GM23248 (cell line): Measurements from ENCODE around the gene VIL1. TPM values are rescaled to one million over a fixed set of nuclear protein-coding genes. Genes with fewer than 3 reads are reported as not detected.

Source experiments
- DNase-seq: peaks from one replicate; pipeline ENCODE4 v3.0.0-alpha.2; 2015
- H2AFZ ChIP-seq: fragments of 200-600 bp; sonication (generic); 2 replicates; pipeline ENCODE4 v1.6.1; 2016; ENCODE audit warnings: antibody characterized with exemption
- H3F3A ChIP-seq: fragments of 200-600 bp; sonication (generic); 2 replicates; pipeline ENCODE4 v1.6.1; 2016; ENCODE audit warnings: mild to moderate bottlenecking, antibody characterized with exemption, mixed run types; ENCODE audit not compliant: insufficient read depth
- H3K27ac ChIP-seq: fragments of 200-600 bp; sonication (generic); 2 replicates; pipeline ENCODE4 v1.5.1; 2016; ENCODE audit warnings: mild to moderate bottlenecking
- H3K27me3 ChIP-seq: fragments of 200-600 bp; sonication (generic); replicated peaks from 2 replicates; pipeline ENCODE4 v1.6.1; 2016; ENCODE audit warnings: mild to moderate bottlenecking; ENCODE audit not compliant: insufficient read depth
- H3K36me3 ChIP-seq: fragments of 200-600 bp; sonication (generic); 2 replicates; pipeline ENCODE4 v1.6.1; 2016; ENCODE audit warnings: low read depth, mild to moderate bottlenecking
- H3K4me1 ChIP-seq: fragments of 200-600 bp; sonication (generic); 2 replicates; pipeline ENCODE4 v1.6.1; 2016; ENCODE audit warnings: mild to moderate bottlenecking; ENCODE audit not compliant: insufficient read depth
- H3K4me2 ChIP-seq: fragments of 200-600 bp; sonication (generic); one replicate; pipeline ENCODE4 v1.6.1; 2016; ENCODE audit warnings: mild to moderate bottlenecking; ENCODE audit not compliant: unreplicated experiment
- H3K4me3 ChIP-seq: fragments of 200-600 bp; sonication (generic); 2 replicates; pipeline ENCODE4 v1.5.1; 2016; ENCODE audit warnings: mild to moderate bottlenecking
- H3K79me2 ChIP-seq: fragments of 200-600 bp; sonication (generic); 2 replicates; pipeline ENCODE4 v1.6.1; 2016; ENCODE audit warnings: mild to moderate bottlenecking; ENCODE audit not compliant: insufficient read depth
- H3K9ac ChIP-seq: fragments of 200-600 bp; sonication (generic); 2 replicates; pipeline ENCODE4 v1.6.1; 2016; ENCODE audit warnings: mild to moderate bottlenecking
- H3K9me2 ChIP-seq: fragments of 200-600 bp; sonication (generic); 2 replicates; pipeline ENCODE4 v1.6.1; 2016; ENCODE audit warnings: mixed run types, mild to moderate bottlenecking, moderate library complexity; ENCODE audit not compliant: insufficient read depth
- H3K9me3 ChIP-seq: fragments of 200-600 bp; sonication (generic); one replicate; pipeline ENCODE4 v1.6.1; 2017; ENCODE audit warnings: low read depth
- H4K20me1 ChIP-seq: fragments of 200-600 bp; sonication (generic); 2 replicates; pipeline ENCODE4 v1.6.0; 2016; ENCODE audit not compliant: insufficient read depth
- EZH2 ChIP-seq: fragments of 200-600 bp; sonication (generic); IDR thresholded peaks from 2 replicates; pipeline ENCODE4 v1.6.1; 2018; ENCODE audit warnings: antibody characterized with exemption, mild to moderate bottlenecking; ENCODE audit not compliant: insufficient read depth, poor library complexity, severe bottlenecking
- EZH2phosphoT487 ChIP-seq: fragments of 200-600 bp; sonication (generic); IDR thresholded peaks from 2 replicates; pipeline ENCODE4 v1.6.1; 2018; ENCODE audit warnings: antibody characterized with exemption, moderate library complexity, mild to moderate bottlenecking, low read depth; ENCODE audit not compliant: insufficient read depth
- WGBS, 2 experiments: methylation state at CpG; one replicate each; pipeline ENCODE4 v1.1.6; 2015 to 2017; ENCODE audit warnings: low lambda C conversion rate in 2 of 2, low coverage in 1 of 2; ENCODE audit errors: missing lambda C conversion rate in 2 of 2; 5-methylcytosine and 5-hydroxymethylcytosine counted together
- in situ Hi-C: fragments of 300-500 bp; cut with MboI; formaldehyde crosslinking; loops from 2 replicates; pipeline ENCODE4 v1.15.0; 2020
- polyA plus RNA-seq: library from polyadenylated mRNA; unstranded; fragments of >200 nt; fragmentation: Nextera tagmentation; extraction: Ambion mirVana; gene quantifications from 2 replicates; pipeline ENCODE4 v1.2.1, GENCODE V29; 2016
- total RNA-seq: library from RNA; depleted of rRNA; stranded (reverse); fragments of >200 nt; shearing (Covaris generic); gene quantifications from 2 replicates; pipeline ENCODE4 v1.2.3, GENCODE V29; 2014

VIL1 gene
- total and polyA plus RNA-seq, 2 experiments from 2014 or later, result not detected

- in situ Hi-C loops, result no loop called here
- Histone ChIP-seq H3K9me2 (no peaks in the 10 kb centered on the region), H3K9ac (peak overlapping the region; percentile 74), H3K9me3 (no peaks in the 10 kb centered on the region), H3K4me3 (peak overlapping the region; percentile 67), H2AFZ (peak overlapping the region; percentile 36; the same call in 1 of the 2 replicates), H3K79me2 (peaks cover 27% of the 10 kb centered on the region), H4K20me1 (no peaks in the 10 kb centered on the region), H3K27ac (peak overlapping the region; percentile 76), H3K36me3 (0 out of 2 replicates have a peak, but pooled peaks cover 3% of the 10 kb centered on the region), H3K4me1 (peaks cover 20% of the 10 kb centered on the region), H3K4me2 (peak overlapping the region; percentile 72), H3F3A (peaks cover 16% of the 10 kb centered on the region), H3K27me3 (no peaks in the 10 kb centered on the region)
- peak; percentile 99 for DNase-seq
- 1 to 3% methylated on average over 26 to 37 of the region's 56 CpGs for WGBS, 2 experiments
- TF ChIP-seq EZH2phosphoT487, result no peak
- TF ChIP-seq EZH2, result no peak
Observed at GRCh38 chr2:218406209-218406948, 12.5 kb upstream of the VIL1 start.

DNA sequence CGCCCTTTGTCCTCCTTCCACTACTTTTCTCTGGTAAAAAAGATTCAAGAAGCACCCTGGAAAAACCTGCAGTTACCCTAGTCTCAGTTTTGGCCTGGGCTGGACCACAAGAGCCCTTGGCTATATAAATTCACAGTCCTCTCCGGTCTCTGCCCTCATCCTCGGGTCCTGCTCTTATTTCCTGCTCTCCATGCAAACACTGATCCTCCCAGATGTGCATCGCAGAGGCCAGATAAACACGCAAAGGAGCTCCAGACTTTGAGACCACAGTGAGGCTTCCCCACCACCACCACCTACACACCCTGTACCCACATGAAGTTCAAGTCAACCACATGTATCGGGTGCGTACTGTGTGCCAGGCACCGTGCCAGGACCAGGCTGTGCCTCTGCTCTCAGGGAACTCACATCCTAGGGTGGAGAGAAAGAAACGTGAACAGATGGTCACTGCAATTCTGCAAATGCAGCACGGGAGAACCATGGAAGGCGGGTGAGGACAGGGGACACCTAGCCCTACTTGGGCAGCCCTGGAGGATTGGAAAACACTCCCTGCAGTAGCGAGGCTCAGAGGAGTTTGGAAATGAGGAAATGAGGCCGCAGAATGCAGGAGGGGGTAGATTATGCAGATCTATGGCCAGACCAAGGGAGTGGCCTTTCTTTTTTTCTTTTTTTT, 11.8 kb upstream of the VIL1 start:
- no peak for TF ChIP-seq EZH2
- TF ChIP-seq EZH2phosphoT487, result no peak
- WGBS, 2 experiments, result 4 to 5% methylated on average over 13 of the region's 13 CpGs
- in situ Hi-C loops, result no loop called here
- Histone ChIP-seq H2AFZ (peak overlapping the region; percentile 36), H4K20me1 (no peaks in the 10 kb centered on the region), H3F3A (peaks cover 16% of the 10 kb centered on the region), H3K4me2 (peak overlapping the region; percentile 72), H3K9ac (peak overlapping the region; percentile 74), H3K79me2 (peaks cover 19% of the 10 kb centered on the region), H3K9me2 (no peaks in the 10 kb centered on the region), H3K27me3 (no peaks in the 10 kb centered on the region), H3K4me3 (peak overlapping the region; percentile 67), H3K36me3 (0 out of 2 replicates have a peak, but pooled peaks cover 3% of the 10 kb centered on the region), H3K9me3 (no peaks in the 10 kb centered on the region), H3K4me1 (peaks cover 20% of the 10 kb centered on the region), H3K27ac (peak overlapping the region; percentile 76)
- DNase-seq, result peak; percentile 67

DNA sequence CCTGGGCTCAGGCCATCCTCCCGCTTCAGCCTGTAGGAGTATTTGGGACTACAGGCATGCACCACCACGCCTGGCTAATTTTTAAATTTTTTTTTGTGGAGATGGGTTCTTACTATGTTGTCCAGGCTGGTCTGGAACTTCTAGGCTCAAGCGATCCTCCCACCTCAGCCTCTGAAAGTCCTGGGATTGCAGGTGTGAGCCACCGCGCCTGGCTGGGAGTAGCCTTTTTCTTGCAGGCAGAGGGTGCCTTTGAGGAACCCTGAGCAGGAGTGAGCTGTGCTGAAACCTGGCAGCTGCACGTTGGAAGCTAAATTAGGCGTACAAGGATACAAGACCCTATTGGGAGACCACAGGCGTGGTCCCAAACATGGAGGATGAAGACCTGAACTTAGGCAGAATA, 11.2 kb upstream of the VIL1 start:
- TF ChIP-seq EZH2 (no peak), EZH2phosphoT487 (no peak)
- no peak overlapping the region for H2AFZ ChIP-seq
- H3K4me3 ChIP-seq, result no peak overlapping the region
- H3K9me2 ChIP-seq, result no peaks in the 10 kb centered on the region
- no peak overlapping the region for H3K27ac ChIP-seq
- H3K9me3 ChIP-seq, result no peaks in the 10 kb centered on the region
- WGBS, 2 experiments, result 70 to 74% methylated on average over 8 of the region's 8 CpGs
- 0 out of 2 replicates have a peak, but pooled peaks cover 3% of the 10 kb centered on the region for H3K36me3 ChIP-seq
- H3K27me3 ChIP-seq, result no peaks in the 10 kb centered on the region
- DNase-seq, result no peak
- in situ Hi-C loops, result no loop called here
- H3K9ac ChIP-seq, result no peak overlapping the region
- H3K4me1 ChIP-seq, result peaks cover 20% of the 10 kb centered on the region
- peaks cover 13% of the 10 kb centered on the region for H3K79me2 ChIP-seq
- peaks cover 16% of the 10 kb centered on the region for H3F3A ChIP-seq
- no peaks in the 10 kb centered on the region for H4K20me1 ChIP-seq
- peak overlapping the region; percentile 72 for H3K4me2 ChIP-seq

- H3K4me3 ChIP-seq, result no peak overlapping the region
- no peaks in the 10 kb centered on the region for H3K9me3 ChIP-seq
- no peaks in the 10 kb centered on the region for H4K20me1 ChIP-seq
- WGBS, 2 experiments, result 82 to 90% methylated on average over 5 of the region's 5 CpGs
- H3K4me2 ChIP-seq, result no peak overlapping the region
- no peak overlapping the region for H3K27ac ChIP-seq
- no peaks in the 10 kb centered on the region for H3K36me3 ChIP-seq
- TF ChIP-seq EZH2 (no peak), EZH2phosphoT487 (no peak)
- no peaks in the 10 kb centered on the region for H3K4me1 ChIP-seq
- no peaks in the 10 kb centered on the region for H3F3A ChIP-seq
- in situ Hi-C loops, result no loop called here
- H3K27me3 ChIP-seq, result no peaks in the 10 kb centered on the region
- H2AFZ ChIP-seq, result no peak overlapping the region
- H3K79me2 ChIP-seq, result no peaks in the 10 kb centered on the region
- DNase-seq, result no peak
- no peaks in the 10 kb centered on the region for H3K9me2 ChIP-seq
- H3K9ac ChIP-seq, result no peak overlapping the region
Observed at GRCh38 chr2:218418321-218418716, 604 bp upstream of the VIL1 start.
